IMR-90 (cell line): ENCODE data around the gene A1CF. TPM values are rescaled to one million over a fixed set of nuclear protein-coding genes. Genes with fewer than 3 reads are reported as not detected.

Experiments
- ATAC-seq: fragments of 200-7000 bp; cut with Tn5 transposase; 2 replicates; pipeline ENCODE4 v1.9.1; 2020; ENCODE audit warnings: low read depth, mild to moderate bottlenecking, moderate library complexity
- BruUV-seq: library from RNA; stranded (reverse); fragments of 400-500 nt; replicated peaks from 2 replicates; lab custom pipeline; 2021; lab: Mats Ljungman, UMichigan
- CTCF ChIA-PET: fragments of 300-600 bp; formaldehyde crosslinking; extraction: SDS; loops from one replicate; lab custom pipeline; 2021; ENCODE audit warnings: antibody characterized with exemption; lab: Yijun Ruan, JAX
- POLR2A ChIA-PET: fragments of 300-600 bp; sonication (Branson Sonifier 250); formaldehyde crosslinking; loops from one replicate; lab custom pipeline; 2022; ENCODE audit warnings: antibody characterized with exemption; ENCODE audit not compliant: unreplicated experiment; lab: Charles Lee
- DNase-seq: peaks from one replicate; pipeline ENCODE4 v3.0.0; 2013
- H2AFZ ChIP-seq: replicated peaks from 2 replicates; pipeline ENCODE3; 2013; ENCODE audit warnings: low read length, mild to moderate bottlenecking; ENCODE audit not compliant: poor library complexity
- H2AK5ac ChIP-seq: 2 replicates; pipeline ENCODE4 v1.6.1; 2013; ENCODE audit warnings: low read depth, low read length, inconsistent platforms
- H2AK9ac ChIP-seq: replicated peaks from 2 replicates; pipeline ENCODE3; 2013; ENCODE audit warnings: mild to moderate bottlenecking, low read depth, low read length, moderate library complexity; ENCODE audit not compliant: poor library complexity
- H2BK120ac ChIP-seq: 2 replicates; pipeline ENCODE4 v1.6.1; 2013; ENCODE audit warnings: low read depth, low read length, inconsistent platforms
- H2BK15ac ChIP-seq: 3 replicates; pipeline ENCODE4 v1.6.1; 2013; ENCODE audit warnings: low read depth, low read length, inconsistent platforms
- H2BK20ac ChIP-seq: 2 replicates; pipeline ENCODE4 v1.6.1; 2013; ENCODE audit warnings: low read depth, mild to moderate bottlenecking, inconsistent platforms, low read length, moderate library complexity
- H2BK5ac ChIP-seq: 2 replicates; pipeline ENCODE4 v1.6.1; 2013; ENCODE audit warnings: mild to moderate bottlenecking, low read depth, low read length, inconsistent platforms; ENCODE audit not compliant: poor library complexity, severe bottlenecking
- H3K14ac ChIP-seq: replicated peaks from 2 replicates; pipeline ENCODE4 v1.6.1; 2013; ENCODE audit warnings: low read depth, low read length, inconsistent platforms
- H3K18ac ChIP-seq: 2 replicates; pipeline ENCODE4 v1.6.1; 2013; ENCODE audit warnings: low read depth, low read length, control low read depth
- H3K23ac ChIP-seq: 2 replicates; pipeline ENCODE4 v1.6.1; 2013; ENCODE audit warnings: low read depth, low read length, inconsistent platforms
- H3K27ac ChIP-seq: 2 replicates; pipeline ENCODE4 v1.5.1; 2013; ENCODE audit warnings: mild to moderate bottlenecking, control low read depth, low read length; ENCODE audit not compliant: insufficient read depth
- H3K27me3 ChIP-seq: 2 replicates; pipeline ENCODE4 v1.6.1; 2013; ENCODE audit warnings: low read length; ENCODE audit not compliant: control insufficient read depth, insufficient read depth
- H3K36me3 ChIP-seq: 2 replicates; pipeline ENCODE4 v1.6.1; 2013; ENCODE audit warnings: low read length, mixed read lengths; ENCODE audit not compliant: control insufficient read depth, insufficient read depth
- H3K4ac ChIP-seq: 2 replicates; pipeline ENCODE4 v1.6.1; 2013; ENCODE audit warnings: low read depth, low read length, inconsistent platforms
- H3K4me1 ChIP-seq: 2 replicates; pipeline ENCODE4 v1.6.1; 2013; ENCODE audit warnings: low read length, mixed read lengths; ENCODE audit not compliant: control insufficient read depth, insufficient read depth
- H3K4me2 ChIP-seq: 2 replicates; pipeline ENCODE4 v1.6.1; 2013; ENCODE audit warnings: low read depth, mild to moderate bottlenecking, control low read depth, low read length, moderate library complexity
- H3K4me3 ChIP-seq: 2 replicates; pipeline ENCODE4 v1.5.1; 2013; ENCODE audit warnings: low read depth, mild to moderate bottlenecking, control low read depth, low read length, moderate library complexity; ENCODE audit not compliant: insufficient read depth
- H3K56ac ChIP-seq: 2 replicates; pipeline ENCODE4 v1.6.1; 2013; ENCODE audit warnings: low read length, inconsistent platforms; ENCODE audit not compliant: insufficient read depth; ENCODE audit errors: extremely low read depth
- H3K79me1 ChIP-seq, 2 experiments: 2 replicates each; pipeline ENCODE4 v1.6.1; 2013; ENCODE audit warnings: low read length in 2 of 2, inconsistent platforms in 1 of 2, low read depth in 1 of 2
- H3K9ac ChIP-seq: 2 replicates; pipeline ENCODE4 v1.6.1; 2013; ENCODE audit warnings: low read depth, low read length, control low read depth
- H3K9me1 ChIP-seq: 2 replicates; pipeline ENCODE4 v1.6.1; 2013; ENCODE audit warnings: low read length, inconsistent platforms; ENCODE audit not compliant: insufficient read depth
- H3K9me3 ChIP-seq: 2 replicates; pipeline ENCODE4 v1.6.1; 2013; ENCODE audit warnings: low read length; ENCODE audit not compliant: control insufficient read depth, insufficient read depth
- H4K20me1 ChIP-seq: 2 replicates; pipeline ENCODE4 v1.6.1; 2013; ENCODE audit warnings: low read length, inconsistent platforms; ENCODE audit not compliant: insufficient read depth
- H4K5ac ChIP-seq: 2 replicates; pipeline ENCODE4 v1.6.1; 2013; ENCODE audit warnings: mild to moderate bottlenecking, low read depth, low read length, control low read depth
- H4K8ac ChIP-seq, 2 experiments: 2 replicates each; pipeline ENCODE4 v1.6.1; 2013; ENCODE audit warnings: low read depth in 2 of 2, low read length in 2 of 2, control low read depth in 1 of 2, inconsistent platforms in 1 of 2
- H4K91ac ChIP-seq: 2 replicates; pipeline ENCODE4 v1.6.1; 2013; ENCODE audit warnings: low read depth, low read length, inconsistent platforms; ENCODE audit not compliant: insufficient read depth
- BHLHE40 ChIP-seq: fragments of 150-350 bp; IDR thresholded peaks from 2 replicates; pipeline ENCODE4 v1.6.1; 2016; ENCODE audit warnings: mild to moderate bottlenecking, low read depth, low read length
- CEBPB ChIP-seq: IDR thresholded peaks from 2 replicates; pipeline ENCODE4 v1.6.1; 2012; ENCODE audit warnings: low read depth, low read length, improper control_type of control experiment
- CHD1 ChIP-seq: IDR thresholded peaks from 2 replicates; pipeline ENCODE4 v1.6.1; 2012; ENCODE audit warnings: low read depth, low read length, improper control_type of control experiment
- CTCF ChIP-seq: conservative IDR thresholded peaks from 2 replicates; pipeline ENCODE4 v1.5.1; 2012; ENCODE audit warnings: mild to moderate bottlenecking, low read depth, low read length, improper control_type of control experiment
- ELK1 ChIP-seq: fragments of 150-350 bp; IDR thresholded peaks from 2 replicates; pipeline ENCODE4 v1.6.1; 2016; ENCODE audit warnings: low read depth, mild to moderate bottlenecking, low read length, moderate library complexity, borderline replicate concordance
- FOS ChIP-seq: fragments of 150-350 bp; IDR thresholded peaks from 2 replicates; pipeline ENCODE4 v1.6.1; 2016; ENCODE audit warnings: low read depth, low read length
- MAFK ChIP-seq: IDR thresholded peaks from 2 replicates; pipeline ENCODE4 v1.6.1; 2012; ENCODE audit warnings: low read depth, low read length, improper control_type of control experiment
- MAZ ChIP-seq: IDR thresholded peaks from 2 replicates; pipeline ENCODE4 v1.6.1; 2012; ENCODE audit warnings: low read depth, mild to moderate bottlenecking, low read length, improper control_type of control experiment, moderate library complexity, borderline replicate concordance
- MXI1 ChIP-seq: IDR thresholded peaks from 2 replicates; pipeline ENCODE4 v1.6.1; 2012; ENCODE audit warnings: low read depth, mild to moderate bottlenecking, low read length, moderate library complexity, borderline replicate concordance
- NFE2L2 ChIP-seq: fragments of 150-350 bp; IDR thresholded peaks from 2 replicates; pipeline ENCODE4 v1.6.1; 2016; ENCODE audit warnings: low read depth, mild to moderate bottlenecking, low read length
- POLR2A ChIP-seq: IDR thresholded peaks from 2 replicates; pipeline ENCODE4 v1.6.1; 2012; ENCODE audit warnings: mild to moderate bottlenecking, low read depth, low read length
- RAD21 ChIP-seq: IDR thresholded peaks from 2 replicates; pipeline ENCODE4 v1.6.1; 2012; ENCODE audit warnings: low read length, improper control_type of control experiment
- RCOR1 ChIP-seq: IDR thresholded peaks from 2 replicates; pipeline ENCODE4 v1.6.1; 2012; ENCODE audit warnings: mild to moderate bottlenecking, low read length, improper control_type of control experiment; ENCODE audit not compliant: insufficient replicate concordance
- RFX5 ChIP-seq: IDR thresholded peaks from 2 replicates; pipeline ENCODE4 v1.8.0; 2012; ENCODE audit warnings: low read depth, mild to moderate bottlenecking, low read length, moderate library complexity
- SMC3 ChIP-seq: fragments of 150-350 bp; IDR thresholded peaks from 2 replicates; pipeline ENCODE4 v1.6.1; 2016; ENCODE audit warnings: low read depth, mild to moderate bottlenecking, antibody characterized with exemption, low read length, moderate library complexity
- USF2 ChIP-seq: fragments of 150-350 bp; IDR thresholded peaks from 2 replicates; pipeline ENCODE4 v1.6.1; 2017; ENCODE audit warnings: mild to moderate bottlenecking, antibody characterized with exemption, low read length, low read depth
- WGBS, 2 experiments: methylation state at CpG; one replicate each; pipeline versions ENCODE4 v1.1.5 to v1.1.7; 2013; ENCODE audit warnings: missing lambda C conversion rate in 2 of 2; ENCODE audit not compliant: insufficient read length in 1 of 2; ENCODE audit errors: extremely low coverage in 2 of 2; 5-methylcytosine and 5-hydroxymethylcytosine counted together
- dilution Hi-C: fragments of 300-500 bp; cut with HindIII; formaldehyde crosslinking; loops from one replicate; pipeline ENCODE4 v1.14.3; 2018; ENCODE audit warnings: low sequenced_read_pairs; ENCODE audit not compliant: unreplicated experiment
- in situ Hi-C: fragments of 300-500 bp; cut with MboI; formaldehyde crosslinking; loops from 3 replicates; pipeline ENCODE4 v1.14.3; 2019; ENCODE audit warnings: low sequenced_read_pairs, inconsistent platforms, mixed read lengths
- intact Hi-C: fragments of 100-400 bp; cut with micrococcal nuclease; formaldehyde crosslinking; loops from 2 replicates; pipeline ENCODE4 v1.10.0; 2022
- polyA plus RNA-seq, 3 experiments: library from polyadenylated mRNA; depleted of rRNA; stranded (reverse); fragments of >200 nt; gene quantifications; 2 replicates each; pipeline ENCODE4 v1.2.3, GENCODE V29; 2012; ENCODE audit warnings: low replicate concordance in 1 of 3
- total RNA-seq: library from RNA; depleted of rRNA; stranded (reverse); fragments of >200 nt; gene quantifications from 2 replicates; pipeline ENCODE4 v1.2.3, GENCODE V29; 2012

The A1CF gene
- total and polyA plus RNA-seq, 2 of the 4 experiments (the other 2 are of a cell fraction), result not detected

- no peak overlapping the region for H3K4ac ChIP-seq
- H3K56ac ChIP-seq, result no peak overlapping the region
- ChIA-PET CTCF (interaction anchor here (0.6 kb wide), 1 partner anchor 110 kb away, joined by 3 read pairs; no protein-coding TSS in a partner anchor), POLR2A (no interaction called here)
- H3K9me3 ChIP-seq, result no peaks in the 10 kb centered on the region
- H3K36me3 ChIP-seq, result no peaks in the 10 kb centered on the region
- H3K79me1 ChIP-seq, result no peaks in the 10 kb centered on the region
- peaks cover 6% of the 10 kb centered on the region for H3K27me3 ChIP-seq
- no peak overlapping the region for H2AK9ac ChIP-seq
- in situ Hi-C loops (no loop called here), dilution Hi-C loops (no loop called here), intact Hi-C loops (no loop called here)
- H3K23ac ChIP-seq, result no peak overlapping the region
- H4K20me1 ChIP-seq, result no peaks in the 10 kb centered on the region
- no peak for TF ChIP-seq FOS
- TF ChIP-seq RCOR1, result no peak
- TF ChIP-seq ELK1, result no peak
- no peak for TF ChIP-seq RFX5
- TF ChIP-seq RAD21, result no peak
- no peak for TF ChIP-seq BHLHE40
- no peak for TF ChIP-seq MAZ
- no peak for TF ChIP-seq MXI1
- TF ChIP-seq POLR2A, result no peak
- no peak for TF ChIP-seq SMC3
- no peak for TF ChIP-seq USF2
- TF ChIP-seq CHD1, result no peak
- no peak for TF ChIP-seq MAFK
- no peak for TF ChIP-seq NFE2L2
- TF ChIP-seq CEBPB, result no peak
- no peak for TF ChIP-seq CTCF
- no peak overlapping the region for H3K4me2 ChIP-seq
- H3K18ac ChIP-seq, result no peak overlapping the region
- no peak overlapping the region for H3K4me3 ChIP-seq
- no peak overlapping the region for H3K14ac ChIP-seq
- H4K91ac ChIP-seq, result no peak overlapping the region
- ATAC-seq (no peak), DNase-seq (no peak)
- no peak overlapping the region for H2BK5ac ChIP-seq
- WGBS, 2 experiments, result no CpG with 5 or more reads among the region's 2 CpGs
- no peak overlapping the region for H2AK5ac ChIP-seq
- no TSS peak for BruUV-seq
- H4K8ac ChIP-seq, result no peak overlapping the region
- H2BK15ac ChIP-seq, result no peak overlapping the region
- H3K9me1 ChIP-seq, result no peaks in the 10 kb centered on the region
- no peak overlapping the region for H2AFZ ChIP-seq
- no peak overlapping the region for H3K27ac ChIP-seq
- H4K5ac ChIP-seq, result no peak overlapping the region
- no peak overlapping the region for H3K9ac ChIP-seq
- no peaks in the 10 kb centered on the region for H3K4me1 ChIP-seq
- no peak overlapping the region for H2BK20ac ChIP-seq
- H2BK120ac ChIP-seq, result no peak overlapping the region
Measured at GRCh38 chr10:50805981-50806622, 79.3 kb downstream of the A1CF start.
